ENCODE results near the gene EFCAB6. TPM values are rescaled to one million over a fixed set of nuclear protein-coding genes. Genes with fewer than 3 reads are reported as not detected.

The EFCAB6 gene
- total and polyA plus RNA-seq, 2 donors (not counting 1 experiment from before 2014, with no cell fraction given), result 0.07 to 0.10 TPM

DNA sequence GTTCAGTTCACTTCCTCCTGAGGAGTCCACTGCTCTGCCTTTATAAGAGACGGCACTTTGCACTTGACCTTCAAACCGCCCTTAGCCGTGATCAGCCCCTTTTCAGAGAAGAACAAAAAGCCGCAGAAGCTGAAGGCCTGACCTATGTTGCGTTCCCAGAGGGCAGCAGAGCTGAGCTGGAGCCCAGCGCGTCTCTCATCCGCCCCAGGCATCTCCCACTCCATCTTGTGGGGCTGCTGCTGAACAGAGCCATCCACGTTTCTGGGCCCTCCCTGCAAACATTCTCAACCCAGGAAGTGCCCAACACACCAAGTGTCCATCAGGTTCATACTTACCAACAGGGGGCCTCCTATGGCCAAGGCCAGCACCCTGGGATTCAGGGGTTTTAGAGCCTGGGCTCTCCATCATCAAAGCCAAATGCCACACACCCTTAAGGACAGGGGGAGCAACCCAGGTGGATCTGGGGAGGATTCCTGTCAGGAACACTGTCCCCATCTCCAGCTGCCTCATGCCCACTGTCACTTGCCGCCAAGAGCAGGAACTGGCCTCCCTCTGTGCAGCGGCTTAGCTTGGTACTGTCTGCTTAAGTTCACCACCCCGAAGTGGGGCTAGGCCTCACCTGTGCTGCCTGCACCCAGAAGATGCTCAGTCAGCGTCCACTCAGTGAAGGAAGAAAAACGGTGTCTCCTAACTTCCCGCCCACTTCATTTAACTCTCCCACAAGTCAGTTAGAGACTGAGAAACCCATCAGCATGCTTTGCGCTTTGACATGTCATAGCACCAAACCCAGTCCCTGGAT, 16.0 kb upstream of the EFCAB6 start:
- H3K4me3 ChIP-seq (ENCODE audit: control extremely low read depth in 1 of 5, extremely low read depth in 1 of 5, insufficient read depth in 1 of 5, low read depth in 2 of 5, low read length in 4 of 5), result no peak overlapping the region
- peaks cover 12% of the 10 kb centered on the region for H3K27me3 Mint-ChIP-seq
- no peaks in the 10 kb centered on the region for H3K4me1 Mint-ChIP-seq
- no peak overlapping the region for H2AFZ ChIP-seq (ENCODE audit: insufficient read depth, low read depth, low read length, poor library complexity, severe bottlenecking)
- H3K4me1 ChIP-seq (ENCODE audit: control insufficient read depth in 2 of 2, insufficient read depth in 2 of 2, low read length in 2 of 2), result no peaks in the 10 kb centered on the region
- no peak overlapping the region for H3K4me3 Mint-ChIP-seq
- H3K9ac ChIP-seq (ENCODE audit: low read length), result no peak overlapping the region
- ChIA-PET POLR2A (no interaction called here), CTCF (no interaction called here)
- no peak overlapping the region for H3K4me2 ChIP-seq (replicated peaks; ENCODE audit: low read depth, low read length, poor library complexity, severe bottlenecking)
- H3K27ac ChIP-seq (ENCODE audit: low read length in 2 of 2), result no peak overlapping the region
- no peaks in the 10 kb centered on the region for H3K9me3 ChIP-seq (ENCODE audit: control extremely low read depth in 1 of 3, control insufficient read depth in 2 of 3, insufficient read depth in 1 of 3, low read length in 2 of 3)
- WGBS (ENCODE audit: insufficient coverage), result 86% methylated on average over 14 of the region's 16 CpGs
- DNase-seq (no peak), ATAC-seq (ENCODE audit: low read depth) (no peak)
- TF ChIP-seq, protein P1, sequence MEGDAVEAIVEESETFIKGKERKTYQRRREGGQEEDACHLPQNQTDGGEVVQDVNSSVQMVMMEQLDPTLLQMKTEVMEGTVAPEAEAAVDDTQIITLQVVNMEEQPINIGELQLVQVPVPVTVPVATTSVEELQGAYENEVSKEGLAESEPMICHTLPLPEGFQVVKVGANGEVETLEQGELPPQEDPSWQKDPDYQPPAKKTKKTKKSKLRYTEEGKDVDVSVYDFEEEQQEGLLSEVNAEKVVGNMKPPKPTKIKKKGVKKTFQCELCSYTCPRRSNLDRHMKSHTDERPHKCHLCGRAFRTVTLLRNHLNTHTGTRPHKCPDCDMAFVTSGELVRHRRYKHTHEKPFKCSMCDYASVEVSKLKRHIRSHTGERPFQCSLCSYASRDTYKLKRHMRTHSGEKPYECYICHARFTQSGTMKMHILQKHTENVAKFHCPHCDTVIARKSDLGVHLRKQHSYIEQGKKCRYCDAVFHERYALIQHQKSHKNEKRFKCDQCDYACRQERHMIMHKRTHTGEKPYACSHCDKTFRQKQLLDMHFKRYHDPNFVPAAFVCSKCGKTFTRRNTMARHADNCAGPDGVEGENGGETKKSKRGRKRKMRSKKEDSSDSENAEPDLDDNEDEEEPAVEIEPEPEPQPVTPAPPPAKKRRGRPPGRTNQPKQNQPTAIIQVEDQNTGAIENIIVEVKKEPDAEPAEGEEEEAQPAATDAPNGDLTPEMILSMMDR (IDR thresholded peaks at IDR 0.05), result no peak
- TF ChIP-seq EZH2 (IDR thresholded peaks at IDR 0.05; ENCODE audit: borderline replicate concordance, insufficient read depth, low read depth, low read length, poor library complexity, severe bottlenecking), result no peak
- H3K27me3 ChIP-seq (replicated peaks in 1 of 4; ENCODE audit: control extremely low read depth in 1 of 4, control insufficient read depth in 3 of 4, insufficient read depth in 4 of 4, low read length in 3 of 4), result no peaks in the 10 kb centered on the region
- intact Hi-C loops (cut with micrococcal nuclease), result no loop called here
- no peaks in the 10 kb centered on the region for H4K20me1 ChIP-seq (ENCODE audit: control insufficient read depth, insufficient read depth, low read length, poor library complexity, severe bottlenecking)
- no peaks in the 10 kb centered on the region for H3K9me3 Mint-ChIP-seq (ENCODE audit: insufficient read depth)
- no peaks in the 10 kb centered on the region for H3K36me3 ChIP-seq (replicated peaks in 1 of 2; ENCODE audit: control extremely low read depth in 1 of 2, control insufficient read depth in 1 of 2, extremely low read depth in 1 of 2, insufficient read depth in 2 of 2, low read length in 1 of 2)
- no peaks in the 10 kb centered on the region for H3K79me2 ChIP-seq (ENCODE audit: control insufficient read depth, insufficient read depth, low read length)
- H3K27ac Mint-ChIP-seq, result no peak overlapping the region

DNA sequence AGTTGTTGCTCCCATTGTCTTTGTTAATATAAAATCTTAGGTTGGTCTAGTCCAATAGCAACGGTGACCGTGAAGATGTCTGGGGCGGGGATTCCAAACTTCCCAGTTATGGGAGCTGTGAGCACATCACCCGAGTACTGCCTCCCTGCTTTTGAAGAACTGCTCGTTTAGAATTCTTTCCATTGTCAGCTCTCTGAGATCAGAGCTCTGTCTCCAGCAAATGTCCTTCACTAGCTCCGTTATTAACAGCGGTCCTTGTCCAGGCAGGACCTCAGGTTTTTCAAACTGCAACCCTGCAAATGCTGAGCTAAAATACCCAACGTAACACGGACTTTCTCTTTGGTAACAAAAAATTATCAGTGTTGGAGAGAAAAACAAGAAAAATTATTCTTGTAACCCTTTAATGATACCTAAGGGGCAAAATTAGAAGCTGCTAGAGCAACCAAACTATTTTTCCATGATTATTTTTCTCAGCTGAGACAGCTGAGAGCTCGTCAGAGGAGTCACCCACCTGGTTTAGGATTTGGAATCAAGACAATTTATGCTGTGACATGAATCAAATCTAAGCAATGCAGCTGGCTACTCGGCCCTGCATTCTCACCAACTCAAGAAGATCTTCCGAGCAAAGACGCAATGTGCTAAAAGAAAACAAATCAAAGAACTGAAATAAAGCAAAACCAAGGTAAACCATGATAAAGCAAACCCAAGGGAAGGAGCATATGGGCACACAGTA, 15.1 kb upstream of the EFCAB6 start:
- H3K27me3 Mint-ChIP-seq, result peaks cover 15% of the 10 kb centered on the region

More for the DNA sequence above, 15.1 kb upstream of the EFCAB6 start:
- H3K4me1 Mint-ChIP-seq, result no peaks in the 10 kb centered on the region
- H4K20me1 ChIP-seq (ENCODE audit: control insufficient read depth, insufficient read depth, low read length, poor library complexity, severe bottlenecking), result no peaks in the 10 kb centered on the region
- no peaks in the 10 kb centered on the region for H3K9me3 ChIP-seq (ENCODE audit: control extremely low read depth in 1 of 3, control insufficient read depth in 2 of 3, insufficient read depth in 1 of 3, low read length in 2 of 3)
- CTCF ChIA-PET, result no interaction called here
- ATAC-seq (ENCODE audit: low read depth), result no peak
- no peak overlapping the region for H2AFZ ChIP-seq (ENCODE audit: insufficient read depth, low read depth, low read length, poor library complexity, severe bottlenecking)
- intact Hi-C loops (cut with micrococcal nuclease), result no loop called here
- H3K4me3 ChIP-seq (ENCODE audit: control extremely low read depth in 1 of 5, extremely low read depth in 1 of 5, insufficient read depth in 1 of 5, low read depth in 2 of 5, low read length in 4 of 5), result no peak overlapping the region
- DNase-seq, result no peak
- WGBS (ENCODE audit: insufficient coverage), result 86% methylated on average over 7 of the region's 13 CpGs
- H3K9me3 Mint-ChIP-seq (ENCODE audit: insufficient read depth), result no peaks in the 10 kb centered on the region
- H3K4me1 ChIP-seq (ENCODE audit: control insufficient read depth in 2 of 2, insufficient read depth in 2 of 2, low read length in 2 of 2), result no peaks in the 10 kb centered on the region
- no peaks in the 10 kb centered on the region for H3K36me3 ChIP-seq (replicated peaks in 1 of 2; ENCODE audit: control extremely low read depth in 1 of 2, control insufficient read depth in 1 of 2, extremely low read depth in 1 of 2, insufficient read depth in 2 of 2, low read length in 1 of 2)
- peaks cover 0 to 2% (median 0%) of the 10 kb centered on the region in 4 experiments for H3K27me3 ChIP-seq (replicated peaks in 1 of 4; ENCODE audit: control extremely low read depth in 1 of 4, control insufficient read depth in 3 of 4, insufficient read depth in 4 of 4, low read length in 3 of 4)
- H3K4me3 Mint-ChIP-seq, result no peak overlapping the region
- no peak overlapping the region for H3K27ac ChIP-seq (ENCODE audit: low read length in 2 of 2)
- TF ChIP-seq EZH2 (IDR thresholded peaks at IDR 0.05; ENCODE audit: borderline replicate concordance, insufficient read depth, low read depth, low read length, poor library complexity, severe bottlenecking), result no peak
- TF ChIP-seq, protein P1 (IDR thresholded peaks at IDR 0.05), result no peak
- no peak overlapping the region for H3K27ac Mint-ChIP-seq
- no peak overlapping the region for H3K4me2 ChIP-seq (replicated peaks; ENCODE audit: low read depth, low read length, poor library complexity, severe bottlenecking)
- H3K79me2 ChIP-seq (ENCODE audit: control insufficient read depth, insufficient read depth, low read length), result no peaks in the 10 kb centered on the region
- POLR2A ChIA-PET, result no interaction called here
- no peak overlapping the region for H3K9ac ChIP-seq (ENCODE audit: low read length)
